IMR-90 (cell line): ENCODE measurements around the gene LMOD2. TPM values are rescaled to one million over a fixed set of nuclear protein-coding genes. Genes with fewer than 3 reads are reported as not detected.

Experiments used
- ATAC-seq: fragments of 200-7000 bp; cut with Tn5 transposase; 2 replicates; pipeline ENCODE4 v1.9.1; 2020; ENCODE audit warnings: low read depth, mild to moderate bottlenecking, moderate library complexity
- BruUV-seq: library from RNA; stranded (reverse); fragments of 400-500 nt; replicated peaks from 2 replicates; lab custom pipeline; 2021; lab: Mats Ljungman, UMichigan
- CTCF ChIA-PET: fragments of 300-600 bp; formaldehyde crosslinking; extraction: SDS; loops from one replicate; lab custom pipeline; 2021; ENCODE audit warnings: antibody characterized with exemption; lab: Yijun Ruan, JAX
- POLR2A ChIA-PET: fragments of 300-600 bp; sonication (Branson Sonifier 250); formaldehyde crosslinking; loops from one replicate; lab custom pipeline; 2022; ENCODE audit warnings: antibody characterized with exemption; ENCODE audit not compliant: unreplicated experiment; lab: Charles Lee
- DNase-seq: peaks from one replicate; pipeline ENCODE4 v3.0.0; 2013
- H2AFZ ChIP-seq: replicated peaks from 2 replicates; pipeline ENCODE3; 2013; ENCODE audit warnings: low read length, mild to moderate bottlenecking; ENCODE audit not compliant: poor library complexity
- H2AK5ac ChIP-seq: 2 replicates; pipeline ENCODE4 v1.6.1; 2013; ENCODE audit warnings: low read depth, low read length, inconsistent platforms
- H2AK9ac ChIP-seq: replicated peaks from 2 replicates; pipeline ENCODE3; 2013; ENCODE audit warnings: mild to moderate bottlenecking, low read depth, low read length, moderate library complexity; ENCODE audit not compliant: poor library complexity
- H2BK120ac ChIP-seq: 2 replicates; pipeline ENCODE4 v1.6.1; 2013; ENCODE audit warnings: low read depth, low read length, inconsistent platforms
- H2BK15ac ChIP-seq: 3 replicates; pipeline ENCODE4 v1.6.1; 2013; ENCODE audit warnings: low read depth, low read length, inconsistent platforms
- H2BK20ac ChIP-seq: 2 replicates; pipeline ENCODE4 v1.6.1; 2013; ENCODE audit warnings: low read depth, mild to moderate bottlenecking, inconsistent platforms, low read length, moderate library complexity
- H2BK5ac ChIP-seq: 2 replicates; pipeline ENCODE4 v1.6.1; 2013; ENCODE audit warnings: mild to moderate bottlenecking, low read depth, low read length, inconsistent platforms; ENCODE audit not compliant: poor library complexity, severe bottlenecking
- H3K14ac ChIP-seq: replicated peaks from 2 replicates; pipeline ENCODE4 v1.6.1; 2013; ENCODE audit warnings: low read depth, low read length, inconsistent platforms
- H3K18ac ChIP-seq: 2 replicates; pipeline ENCODE4 v1.6.1; 2013; ENCODE audit warnings: low read depth, low read length, control low read depth
- H3K23ac ChIP-seq: 2 replicates; pipeline ENCODE4 v1.6.1; 2013; ENCODE audit warnings: low read depth, low read length, inconsistent platforms
- H3K27ac ChIP-seq: 2 replicates; pipeline ENCODE4 v1.5.1; 2013; ENCODE audit warnings: mild to moderate bottlenecking, control low read depth, low read length; ENCODE audit not compliant: insufficient read depth
- H3K27me3 ChIP-seq: 2 replicates; pipeline ENCODE4 v1.6.1; 2013; ENCODE audit warnings: low read length; ENCODE audit not compliant: control insufficient read depth, insufficient read depth
- H3K36me3 ChIP-seq: 2 replicates; pipeline ENCODE4 v1.6.1; 2013; ENCODE audit warnings: low read length, mixed read lengths; ENCODE audit not compliant: control insufficient read depth, insufficient read depth
- H3K4ac ChIP-seq: 2 replicates; pipeline ENCODE4 v1.6.1; 2013; ENCODE audit warnings: low read depth, low read length, inconsistent platforms
- H3K4me1 ChIP-seq: 2 replicates; pipeline ENCODE4 v1.6.1; 2013; ENCODE audit warnings: low read length, mixed read lengths; ENCODE audit not compliant: control insufficient read depth, insufficient read depth
- H3K4me2 ChIP-seq: 2 replicates; pipeline ENCODE4 v1.6.1; 2013; ENCODE audit warnings: low read depth, mild to moderate bottlenecking, control low read depth, low read length, moderate library complexity
- H3K4me3 ChIP-seq: 2 replicates; pipeline ENCODE4 v1.5.1; 2013; ENCODE audit warnings: low read depth, mild to moderate bottlenecking, control low read depth, low read length, moderate library complexity; ENCODE audit not compliant: insufficient read depth
- H3K56ac ChIP-seq: 2 replicates; pipeline ENCODE4 v1.6.1; 2013; ENCODE audit warnings: low read length, inconsistent platforms; ENCODE audit not compliant: insufficient read depth; ENCODE audit errors: extremely low read depth
- H3K79me1 ChIP-seq, 2 experiments: 2 replicates each; pipeline ENCODE4 v1.6.1; 2013; ENCODE audit warnings: low read length in 2 of 2, inconsistent platforms in 1 of 2, low read depth in 1 of 2
- H3K9ac ChIP-seq: 2 replicates; pipeline ENCODE4 v1.6.1; 2013; ENCODE audit warnings: low read depth, low read length, control low read depth
- H3K9me1 ChIP-seq: 2 replicates; pipeline ENCODE4 v1.6.1; 2013; ENCODE audit warnings: low read length, inconsistent platforms; ENCODE audit not compliant: insufficient read depth
- H3K9me3 ChIP-seq: 2 replicates; pipeline ENCODE4 v1.6.1; 2013; ENCODE audit warnings: low read length; ENCODE audit not compliant: control insufficient read depth, insufficient read depth
- H4K20me1 ChIP-seq: 2 replicates; pipeline ENCODE4 v1.6.1; 2013; ENCODE audit warnings: low read length, inconsistent platforms; ENCODE audit not compliant: insufficient read depth
- H4K5ac ChIP-seq: 2 replicates; pipeline ENCODE4 v1.6.1; 2013; ENCODE audit warnings: mild to moderate bottlenecking, low read depth, low read length, control low read depth
- H4K8ac ChIP-seq, 2 experiments: 2 replicates each; pipeline ENCODE4 v1.6.1; 2013; ENCODE audit warnings: low read depth in 2 of 2, low read length in 2 of 2, control low read depth in 1 of 2, inconsistent platforms in 1 of 2
- H4K91ac ChIP-seq: 2 replicates; pipeline ENCODE4 v1.6.1; 2013; ENCODE audit warnings: low read depth, low read length, inconsistent platforms; ENCODE audit not compliant: insufficient read depth
- CHD1 ChIP-seq: IDR thresholded peaks from 2 replicates; pipeline ENCODE4 v1.6.1; 2012; ENCODE audit warnings: low read depth, low read length, improper control_type of control experiment
- RAD21 ChIP-seq: IDR thresholded peaks from 2 replicates; pipeline ENCODE4 v1.6.1; 2012; ENCODE audit warnings: low read length, improper control_type of control experiment
- SMC3 ChIP-seq: fragments of 150-350 bp; IDR thresholded peaks from 2 replicates; pipeline ENCODE4 v1.6.1; 2016; ENCODE audit warnings: low read depth, mild to moderate bottlenecking, antibody characterized with exemption, low read length, moderate library complexity
- WGBS, 2 experiments: methylation state at CpG; one replicate each; pipeline versions ENCODE4 v1.1.5 to v1.1.7; 2013; ENCODE audit warnings: missing lambda C conversion rate in 2 of 2; ENCODE audit not compliant: insufficient read length in 1 of 2; ENCODE audit errors: extremely low coverage in 2 of 2; 5-methylcytosine and 5-hydroxymethylcytosine counted together
- dilution Hi-C: fragments of 300-500 bp; cut with HindIII; formaldehyde crosslinking; loops from one replicate; pipeline ENCODE4 v1.14.3; 2018; ENCODE audit warnings: low sequenced_read_pairs; ENCODE audit not compliant: unreplicated experiment
- in situ Hi-C: fragments of 300-500 bp; cut with MboI; formaldehyde crosslinking; loops from 3 replicates; pipeline ENCODE4 v1.14.3; 2019; ENCODE audit warnings: low sequenced_read_pairs, inconsistent platforms, mixed read lengths
- intact Hi-C: fragments of 100-400 bp; cut with micrococcal nuclease; formaldehyde crosslinking; loops from 2 replicates; pipeline ENCODE4 v1.10.0; 2022
- polyA plus RNA-seq, 3 experiments: library from polyadenylated mRNA; depleted of rRNA; stranded (reverse); fragments of >200 nt; gene quantifications; 2 replicates each; pipeline ENCODE4 v1.2.3, GENCODE V29; 2012; ENCODE audit warnings: low replicate concordance in 1 of 3
- total RNA-seq: library from RNA; depleted of rRNA; stranded (reverse); fragments of >200 nt; gene quantifications from 2 replicates; pipeline ENCODE4 v1.2.3, GENCODE V29; 2012
- TF ChIP-seq, protein P1 (sequence below): conservative IDR thresholded peaks from 2 replicates; pipeline ENCODE4 v1.5.1; 2012; ENCODE audit warnings: mild to moderate bottlenecking, low read depth, low read length, improper control_type of control experiment

LMOD2 gene
- total and polyA plus RNA-seq, 2 of the 4 experiments (the other 2 are of a cell fraction): not detected

DNA sequence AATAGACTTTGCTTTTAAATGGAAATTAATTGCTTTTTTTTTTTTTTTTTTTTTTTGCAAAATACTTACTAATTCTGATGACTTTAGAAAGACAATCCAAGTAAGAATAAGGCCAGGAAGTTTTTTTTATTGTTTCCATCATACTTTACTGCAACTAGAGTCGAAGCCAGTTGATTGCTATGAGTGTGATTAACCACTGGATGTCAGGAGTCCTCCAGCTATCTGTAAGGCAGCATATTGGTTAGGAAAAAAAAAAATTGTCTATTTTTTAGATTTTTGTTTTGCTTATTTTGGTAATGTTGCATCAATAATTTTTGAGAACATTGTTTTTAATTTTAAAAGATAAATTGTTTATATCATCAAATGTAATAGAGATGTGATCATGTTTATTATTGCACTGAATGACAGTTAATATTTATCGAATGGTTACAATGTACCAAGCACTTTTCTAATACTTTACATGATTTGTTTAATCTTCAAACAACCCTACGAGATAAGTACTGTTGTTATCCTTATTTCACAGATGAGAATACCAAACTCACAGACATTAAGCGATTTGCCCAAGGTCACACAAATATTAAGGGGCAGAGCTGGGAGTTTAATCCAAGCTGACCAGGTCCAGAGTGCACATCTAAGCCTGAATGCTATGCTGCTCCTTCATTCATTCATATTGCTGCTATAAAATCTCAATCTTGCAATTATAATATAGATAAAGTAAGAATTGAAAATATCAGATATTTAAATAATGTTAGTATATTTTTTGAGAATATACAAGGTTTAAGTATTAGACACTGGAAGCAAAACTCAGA lies 19.9 kb upstream of the LMOD2 start:
- H2BK15ac ChIP-seq: no peak overlapping the region
- H4K91ac ChIP-seq: no peak overlapping the region
- no peak overlapping the region for H2AK9ac ChIP-seq
- H2AK5ac ChIP-seq: no peak overlapping the region
- H4K20me1 ChIP-seq: no peaks in the 10 kb centered on the region
- ChIA-PET CTCF (interaction anchor here (0.6 to 2.6 kb wide), 9 partner anchors 8 to 240 kb away, joined by 3 to 17 read pairs (median 3); no protein-coding TSS in a partner anchor), POLR2A (no interaction called here)
- intact Hi-C loops (loop anchor here (1.0 to 10.0 kb wide), 8 partner anchors 47 to 1222 kb away; no protein-coding TSS in a partner anchor), in situ Hi-C loops (loop anchor here (25.0 kb wide), 1 partner anchor 227 kb away; no protein-coding TSS in a partner anchor), dilution Hi-C loops (no loop called here)
- H2BK5ac ChIP-seq: no peak overlapping the region
- peaks cover 3% of the 10 kb centered on the region; the same call in 1 of the 2 replicates for H3K9me1 ChIP-seq
- no peak overlapping the region for H3K4ac ChIP-seq
- H4K5ac ChIP-seq: no peak overlapping the region
- H3K27me3 ChIP-seq: no peaks in the 10 kb centered on the region
- no peaks in the 10 kb centered on the region for H3K9me3 ChIP-seq
- H3K4me2 ChIP-seq: no peak overlapping the region
- TF ChIP-seq, protein P1, sequence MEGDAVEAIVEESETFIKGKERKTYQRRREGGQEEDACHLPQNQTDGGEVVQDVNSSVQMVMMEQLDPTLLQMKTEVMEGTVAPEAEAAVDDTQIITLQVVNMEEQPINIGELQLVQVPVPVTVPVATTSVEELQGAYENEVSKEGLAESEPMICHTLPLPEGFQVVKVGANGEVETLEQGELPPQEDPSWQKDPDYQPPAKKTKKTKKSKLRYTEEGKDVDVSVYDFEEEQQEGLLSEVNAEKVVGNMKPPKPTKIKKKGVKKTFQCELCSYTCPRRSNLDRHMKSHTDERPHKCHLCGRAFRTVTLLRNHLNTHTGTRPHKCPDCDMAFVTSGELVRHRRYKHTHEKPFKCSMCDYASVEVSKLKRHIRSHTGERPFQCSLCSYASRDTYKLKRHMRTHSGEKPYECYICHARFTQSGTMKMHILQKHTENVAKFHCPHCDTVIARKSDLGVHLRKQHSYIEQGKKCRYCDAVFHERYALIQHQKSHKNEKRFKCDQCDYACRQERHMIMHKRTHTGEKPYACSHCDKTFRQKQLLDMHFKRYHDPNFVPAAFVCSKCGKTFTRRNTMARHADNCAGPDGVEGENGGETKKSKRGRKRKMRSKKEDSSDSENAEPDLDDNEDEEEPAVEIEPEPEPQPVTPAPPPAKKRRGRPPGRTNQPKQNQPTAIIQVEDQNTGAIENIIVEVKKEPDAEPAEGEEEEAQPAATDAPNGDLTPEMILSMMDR: peak; percentile 73
- peak; percentile 71 for TF ChIP-seq SMC3
- TF ChIP-seq CHD1: no peak
- peak; percentile 85 for TF ChIP-seq RAD21
- no peak overlapping the region; a peak in 1 of 4 replicates for H4K8ac ChIP-seq
- BruUV-seq: no TSS peak
- no CpG with 5 or more reads among the region's 4 CpGs for WGBS, 2 experiments
- H3K36me3 ChIP-seq: no peaks in the 10 kb centered on the region
- peak; percentile 89 for ATAC-seq
- H3K4me1 ChIP-seq: no peaks in the 10 kb centered on the region
- DNase-seq: peak; percentile 61
- no peak overlapping the region for H2BK120ac ChIP-seq
- H3K4me3 ChIP-seq: no peak overlapping the region
- H3K56ac ChIP-seq: no peak overlapping the region
- no peak overlapping the region for H3K9ac ChIP-seq
- no peak overlapping the region for H2BK20ac ChIP-seq
- H3K79me1 ChIP-seq: no peaks in the 10 kb centered on the region
- no peak overlapping the region for H3K14ac ChIP-seq
- H3K23ac ChIP-seq: no peak overlapping the region
- H3K27ac ChIP-seq: no peak overlapping the region
- H2AFZ ChIP-seq: no peak overlapping the region
- no peak overlapping the region for H3K18ac ChIP-seq
